ENCODE data around the gene COL6A3.
"Not testable (repeated sequence)": the region's sequence is repeated elsewhere in the genome, so short reads cannot be mapped to it uniquely, and the experiment has no call there.

COL6A3 gene

DNA sequence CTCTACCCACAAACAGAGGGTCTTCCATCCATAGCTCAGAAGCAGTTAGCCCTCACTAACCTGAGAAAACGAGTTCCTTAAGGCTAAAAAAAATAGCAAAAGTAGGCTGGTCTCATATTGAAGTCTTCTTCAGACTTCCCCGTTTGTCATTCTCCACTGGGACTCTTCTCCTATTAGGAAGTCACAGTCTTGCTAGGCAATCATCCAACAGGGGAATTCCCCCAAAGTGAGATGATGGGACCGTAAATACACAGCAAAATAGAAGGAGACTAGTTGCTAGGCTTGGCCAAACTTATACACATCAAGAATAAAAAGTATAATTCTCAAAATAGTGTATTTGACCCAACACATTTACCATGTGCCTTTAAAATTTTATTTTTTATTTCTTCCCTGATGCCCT lies 34.3 kb downstream of the COL6A3 start:
- no peak for DNase-seq (ENCODE audit: low read depth)

DNA sequence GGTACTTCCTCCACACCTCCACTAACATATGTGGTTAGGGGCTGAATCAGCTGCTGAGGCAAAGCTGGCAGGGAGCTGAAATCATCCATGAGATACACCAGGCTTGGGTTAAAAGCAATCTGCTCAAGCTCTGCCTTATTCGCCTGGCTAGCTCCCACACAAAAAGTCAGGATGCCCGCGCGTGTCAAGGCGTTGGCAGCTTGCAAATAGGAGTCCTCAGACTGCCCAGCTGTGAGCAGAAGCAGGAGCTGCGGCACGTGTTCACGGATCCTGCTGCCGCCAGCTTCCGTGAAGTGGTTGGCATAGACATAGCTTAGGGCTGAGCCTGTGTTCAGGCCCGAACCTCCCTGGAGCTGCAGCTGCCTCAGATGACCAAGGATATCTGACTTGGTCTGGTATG lies 35.3 kb downstream of the COL6A3 start:
- DNase-seq (ENCODE audit: low read depth), result no peak

GRCh38 chr2:237374284-237375060 lies 39.5 kb downstream of the COL6A3 start:
- DNase-seq (ENCODE audit: low read depth), result no peak

DNA sequence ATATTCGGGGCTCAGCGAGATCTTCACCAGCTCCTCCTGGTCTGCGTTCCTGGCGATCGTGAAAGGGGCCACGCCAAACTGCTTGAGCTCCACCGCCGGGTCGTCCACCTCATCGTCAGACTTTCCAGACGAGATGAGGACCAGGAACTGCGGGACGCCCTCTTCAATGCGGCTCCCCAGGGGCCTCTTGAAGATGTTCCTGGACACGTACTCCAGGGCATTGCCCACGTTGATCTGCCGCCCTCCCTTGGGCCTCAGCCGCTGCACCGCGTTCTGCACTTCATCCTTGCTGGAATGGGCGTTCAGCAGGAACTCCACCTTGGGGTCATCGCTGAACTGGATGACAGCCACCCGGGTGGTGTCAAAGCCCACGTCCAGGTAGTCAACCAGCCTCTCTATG lies 42.1 kb downstream of the COL6A3 start:
- no peak for DNase-seq (ENCODE audit: low read depth)

GRCh38 chr2:237365671-237366070 lies 48.3 kb downstream of the COL6A3 start:
- no peak for DNase-seq (ENCODE audit: low read depth)

DNA sequence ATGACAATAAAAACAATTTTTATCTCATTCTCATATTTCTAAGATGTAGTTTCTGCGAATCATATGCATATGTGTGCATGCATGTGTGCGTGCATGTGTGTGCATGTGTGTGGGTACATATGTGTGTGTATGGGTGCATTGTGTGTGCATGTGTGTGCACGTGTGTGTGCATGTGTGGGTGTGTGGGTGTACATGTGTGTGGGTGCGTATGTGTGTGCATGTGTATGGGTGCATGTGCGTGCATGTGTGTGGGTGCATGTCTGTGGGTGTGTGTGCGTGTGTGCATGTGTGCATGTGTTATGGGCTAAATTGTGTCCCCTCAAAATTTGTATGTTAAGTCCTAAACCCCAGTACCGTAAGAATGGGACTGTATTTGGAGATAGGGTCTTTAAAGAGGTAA lies 49.3 kb downstream of the COL6A3 start:
- DNase-seq (ENCODE audit: low read depth), result no peak

DNA sequence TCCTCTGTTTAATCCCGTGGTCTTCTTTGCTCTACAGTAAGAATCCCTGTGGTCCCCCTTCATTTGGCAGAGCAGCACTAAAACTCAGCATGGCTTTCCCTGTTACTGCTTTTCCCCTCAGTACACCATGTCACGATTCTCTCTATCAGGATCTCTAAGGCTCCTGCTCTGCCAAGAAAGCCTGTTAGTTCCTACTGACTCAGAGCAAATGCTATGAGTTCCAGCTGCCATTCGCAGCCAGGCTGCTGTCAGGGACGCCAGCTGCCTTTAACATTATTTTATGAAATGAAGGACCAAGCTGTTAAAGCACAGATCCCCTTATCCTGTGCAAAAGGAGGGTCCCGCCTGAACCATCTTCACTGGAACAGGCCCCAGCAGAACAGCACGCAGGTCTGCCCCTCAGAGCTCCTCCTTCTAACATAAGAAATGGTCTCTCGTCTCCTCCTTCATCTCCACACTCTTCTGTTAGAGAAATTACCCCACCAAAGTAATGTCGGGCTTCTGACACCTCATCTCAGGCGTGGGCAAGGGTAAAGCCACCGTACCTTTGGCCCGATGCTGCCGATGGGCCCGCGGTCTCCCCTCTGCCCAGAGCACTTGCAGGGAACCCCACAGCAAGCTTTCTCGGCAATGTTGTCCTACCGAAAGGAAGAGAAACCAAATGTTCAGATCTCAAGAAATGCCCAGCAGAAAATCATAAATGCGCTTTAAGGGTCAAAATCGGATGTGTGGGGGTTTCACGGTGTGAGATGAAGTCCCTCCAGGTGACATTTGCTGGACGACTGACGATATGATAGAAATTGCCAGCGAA lies 52.6 kb downstream of the COL6A3 start:
- DNase-seq (ENCODE audit: low read depth), result no peak

GRCh38 chr2:237359894-237360780 lies 53.8 kb downstream of the COL6A3 start:
- no peak for DNase-seq (ENCODE audit: low read depth)

- DNase-seq (ENCODE audit: low read depth), result no peak
These were observed 54.5 kb downstream of the COL6A3 start for GRCh38 chr2:237359518-237359840.

DNA sequence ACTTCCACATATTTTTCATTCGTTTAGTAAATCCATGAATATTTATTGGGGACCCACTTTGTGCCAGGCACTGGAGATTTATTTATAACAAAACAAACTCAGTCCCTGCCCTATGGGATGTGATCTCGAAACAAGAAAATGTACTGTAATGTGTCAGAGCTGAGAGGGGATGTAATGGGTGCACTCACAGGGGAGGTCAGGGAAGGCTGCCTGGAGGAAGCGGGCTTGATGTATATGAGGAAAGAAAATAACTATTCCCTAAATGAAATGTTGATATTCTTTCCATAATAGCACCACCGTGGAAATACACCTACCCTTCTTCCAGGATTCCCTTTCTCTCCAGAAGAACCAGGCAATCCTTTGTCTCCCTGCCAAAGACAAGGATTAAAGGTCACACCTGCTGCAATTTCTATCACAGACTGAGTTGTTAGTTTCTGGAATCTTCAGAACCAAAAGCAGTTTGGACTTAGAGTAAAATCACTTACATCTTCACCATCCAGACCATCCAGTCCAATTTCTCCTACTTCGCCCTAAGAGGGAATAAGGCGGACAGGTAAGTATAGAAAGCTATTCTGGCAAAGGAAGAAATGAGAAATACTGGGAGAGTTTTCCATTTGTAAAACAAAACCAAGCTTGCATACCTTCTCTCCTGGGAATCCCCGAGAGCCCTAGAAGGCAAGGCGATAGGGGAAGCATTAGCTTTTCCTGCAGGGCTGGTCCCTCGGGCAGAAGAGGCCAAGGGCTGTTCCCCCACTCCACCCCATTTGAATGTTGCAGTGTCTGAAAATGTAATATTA lies 55.0 kb downstream of the COL6A3 start:
- DNase-seq (ENCODE audit: low read depth), result no peak

DNA sequence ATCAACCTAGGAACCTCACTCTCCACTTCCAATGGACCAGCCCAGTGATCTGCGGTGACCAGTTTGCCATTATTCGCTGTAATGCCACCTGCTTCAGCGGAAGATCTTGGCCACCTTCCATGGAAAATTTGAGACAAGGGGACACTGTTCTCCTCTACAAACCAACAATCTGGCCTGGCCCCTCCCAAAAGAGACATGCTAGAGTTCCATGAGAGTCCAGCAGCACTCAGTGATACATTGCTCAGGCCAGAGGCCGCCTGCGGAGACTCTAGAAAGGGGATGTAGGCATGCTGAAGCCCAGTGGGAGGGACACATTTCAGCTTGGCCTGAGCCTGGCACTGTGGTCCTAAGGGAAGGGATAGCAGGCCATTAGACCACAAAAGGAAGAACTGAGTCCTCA lies 58.3 kb downstream of the COL6A3 start:
- DNase-seq (ENCODE audit: low read depth), result no peak

DNA sequence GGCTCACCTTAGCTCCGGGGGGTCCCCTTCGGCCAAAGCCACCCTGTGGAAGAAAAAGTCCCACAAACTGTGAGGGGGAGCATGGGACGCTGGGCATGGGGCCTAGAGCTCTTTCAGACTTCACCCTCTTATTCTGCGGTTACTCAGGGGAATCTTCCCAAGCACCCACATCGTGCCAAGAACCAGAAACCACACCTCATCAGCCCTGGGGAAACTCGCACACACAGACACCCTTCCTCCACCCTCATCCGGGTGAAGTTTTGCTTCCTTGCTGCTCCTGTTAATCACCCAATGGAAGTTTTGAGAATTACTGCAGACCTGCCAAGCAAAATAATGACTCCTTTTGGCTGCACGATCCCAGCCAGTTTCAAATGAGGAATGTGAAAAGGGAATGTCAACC lies 59.1 kb downstream of the COL6A3 start:
- DNase-seq (ENCODE audit: low read depth), result no peak

DNA sequence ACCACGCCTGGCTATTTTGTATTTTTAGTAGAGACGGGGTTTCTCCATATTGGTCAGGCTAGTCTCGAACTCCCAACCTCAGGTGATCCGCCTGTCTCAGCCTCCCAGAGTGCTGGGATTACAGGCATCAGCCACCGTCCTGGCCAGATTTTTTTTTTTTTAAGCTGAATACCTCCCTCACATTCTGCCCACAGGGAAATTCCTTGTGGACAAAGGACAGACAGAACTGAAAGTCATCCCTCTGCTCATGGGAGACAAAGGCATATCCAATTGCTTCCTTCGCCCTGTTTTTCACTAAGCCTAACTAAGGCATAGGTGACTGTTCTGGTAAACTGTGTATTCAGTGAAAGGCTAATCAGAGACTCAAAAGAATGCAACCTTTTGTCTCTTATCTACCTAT lies 59.8 kb downstream of the COL6A3 start:
- DNase-seq (ENCODE audit: low read depth), result not testable (repeated sequence)

- no peak for DNase-seq (ENCODE audit: low read depth)
These were observed 60.7 kb downstream of the COL6A3 start for GRCh38 chr2:237353215-237353614.

DNA sequence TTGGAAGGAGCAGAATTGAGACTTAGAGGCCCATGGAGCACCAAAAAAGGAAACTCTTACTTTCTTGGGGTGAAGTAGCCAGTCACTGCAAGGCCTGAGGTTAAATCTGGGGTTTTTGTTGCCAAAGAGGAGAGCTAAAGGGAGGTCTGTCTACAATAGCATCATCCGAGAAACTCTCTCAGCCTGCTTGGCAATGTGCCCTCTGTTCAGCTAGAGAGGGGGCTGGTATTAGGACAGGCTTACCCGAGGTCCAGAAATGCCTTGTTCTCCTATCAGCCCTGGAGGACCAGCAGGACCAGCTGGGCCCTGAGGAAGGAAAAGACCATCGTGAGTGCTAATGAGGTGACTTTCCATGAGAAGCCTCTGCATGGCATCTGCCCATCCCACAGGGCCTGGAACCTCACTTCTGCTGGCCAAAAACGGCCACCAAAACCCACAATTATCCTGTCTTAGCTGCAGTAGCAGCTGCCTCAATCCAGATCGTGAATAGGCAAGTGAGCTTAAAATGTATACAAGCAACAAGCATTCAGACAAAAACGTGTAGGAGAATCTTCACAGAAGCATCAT lies 61.6 kb downstream of the COL6A3 start:
- no peak for DNase-seq (ENCODE audit: low read depth)

- no peak for DNase-seq (ENCODE audit: low read depth)
These were observed 62.2 kb downstream of the COL6A3 start for GRCh38 chr2:237351796-237352195.

DNA sequence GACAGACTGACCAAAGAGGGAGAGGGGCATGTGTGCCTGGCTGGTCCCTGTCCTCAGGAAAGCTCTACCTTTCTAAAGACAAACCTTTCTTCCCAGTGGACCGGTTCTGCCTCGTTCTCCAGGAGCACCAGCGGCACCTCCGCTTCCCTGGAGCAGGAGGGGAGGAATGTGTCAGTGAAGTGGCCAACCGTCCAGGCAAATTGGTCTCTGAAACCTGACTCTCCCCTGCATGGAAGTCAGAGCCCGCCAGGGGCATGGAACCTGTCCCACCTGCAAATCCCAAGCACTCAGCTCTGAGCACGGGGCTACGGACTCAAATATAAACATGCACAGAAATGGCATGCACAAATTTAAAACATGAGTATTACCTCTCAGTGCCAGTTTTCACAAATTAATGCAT lies 62.9 kb downstream of the COL6A3 start:
- DNase-seq (ENCODE audit: low read depth), result no peak

DNA sequence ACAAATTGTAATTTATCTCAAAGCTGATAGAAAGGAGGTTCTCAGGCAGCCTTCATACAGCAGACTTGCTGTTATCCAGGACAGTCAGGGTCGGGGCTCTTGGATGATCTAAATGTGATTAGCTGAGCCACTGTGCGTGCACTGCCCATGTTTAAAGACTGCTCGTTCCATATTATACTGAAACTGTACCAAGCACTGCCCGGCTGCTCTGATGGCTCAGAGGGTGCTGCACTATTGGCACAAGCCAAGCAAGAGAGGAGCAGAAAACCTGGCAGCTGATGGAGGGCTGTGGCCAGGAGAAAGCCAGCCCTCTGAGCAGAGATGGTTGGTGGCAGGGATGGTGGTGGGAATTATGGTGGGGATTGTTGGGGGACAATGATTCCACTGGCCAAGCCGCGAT lies 63.4 kb downstream of the COL6A3 start:
- DNase-seq (ENCODE audit: low read depth), result no peak

GRCh38 chr2:237350070-237350469 lies 63.9 kb downstream of the COL6A3 start:
- DNase-seq (ENCODE audit: low read depth), result no peak

GRCh38 chr2:237348281-237348865 lies 65.6 kb downstream of the COL6A3 start:
- no peak for DNase-seq (ENCODE audit: low read depth)
